GM19463 (cell line): Measurements from ENCODE around the gene AGBL4.
A peak's percentile ranks its signal among the peaks of the same experiment; 100 is the strongest.
"Not testable (repeated sequence)": the region's sequence is repeated elsewhere in the genome, so short reads cannot be mapped to it uniquely, and the experiment has no call there.

Source experiments
- ATAC-seq: cut with Tn5 transposase; IDR thresholded peaks from one replicate; pipeline ENCODE4 v1.9.1; 2021; ENCODE audit warnings: mild to moderate bottlenecking, moderate library complexity; ENCODE audit not compliant: unreplicated experiment

The AGBL4 gene

DNA sequence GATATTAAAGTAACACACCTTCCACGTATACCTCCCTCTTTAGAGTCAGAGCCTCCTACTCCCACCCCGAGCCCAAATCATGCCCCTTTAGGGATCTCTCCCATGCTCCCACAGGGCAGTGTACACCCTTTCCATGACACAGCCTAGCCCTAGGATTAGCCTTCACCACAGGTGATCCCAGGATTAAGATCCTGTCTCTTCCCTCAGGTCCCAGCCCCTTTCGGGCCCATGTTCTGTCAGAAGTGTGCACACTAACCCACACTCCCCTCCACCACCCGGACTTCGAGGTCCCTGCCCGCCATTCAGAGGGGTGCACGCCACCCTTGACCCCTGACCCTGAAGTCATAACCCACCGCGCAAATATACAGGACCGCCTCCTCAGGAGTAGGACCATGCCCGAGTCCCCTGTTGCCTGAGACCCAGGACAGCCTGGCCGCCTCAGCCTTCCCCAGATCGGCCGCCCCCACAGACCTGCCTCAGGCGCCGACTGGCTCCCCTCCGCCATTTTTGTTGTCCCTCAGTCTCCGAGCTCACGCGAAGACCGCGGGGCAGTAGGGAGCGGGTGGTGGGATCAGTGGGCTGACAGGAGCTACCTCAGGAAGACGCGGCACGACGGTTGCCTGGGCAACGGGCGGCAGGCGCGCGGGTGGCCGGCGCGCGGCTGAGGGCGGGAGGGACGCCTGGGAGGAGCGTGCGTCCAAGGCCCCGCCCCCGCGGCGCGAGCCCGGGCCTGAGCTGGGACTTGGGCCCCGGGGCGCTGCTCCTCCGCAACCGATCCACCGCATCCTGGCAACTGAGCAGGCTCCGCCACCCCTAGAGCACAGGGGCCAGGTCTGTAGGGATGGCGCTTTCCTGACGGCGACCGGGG lies at the start of gene AGBL4:
Gene AGBL4, minus strand, starts transcription at position 663 of the 868 bp plus-strand sequence.
- peak; percentile 71 for ATAC-seq

DNA sequence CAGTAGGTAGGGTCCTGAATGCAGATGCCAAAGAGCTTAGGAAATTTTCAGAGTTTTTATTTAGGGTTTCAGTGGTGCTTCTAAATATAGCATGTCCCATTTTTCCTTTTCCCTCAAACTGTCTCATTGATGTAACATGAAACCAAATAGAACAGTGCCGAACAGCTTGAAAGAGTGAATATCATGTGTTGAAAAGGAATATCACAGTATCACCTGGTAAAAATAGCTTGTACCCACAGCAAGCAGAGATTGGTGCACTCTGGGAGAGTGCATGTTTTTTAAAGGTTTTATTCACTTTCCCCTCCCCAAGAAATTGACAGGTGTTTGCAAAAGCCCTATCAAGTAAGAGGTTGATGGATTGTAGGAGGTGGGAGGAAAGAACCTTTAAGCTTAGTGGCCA lies 43.1 kb upstream of the AGBL4 start:
- ATAC-seq: no peak

DNA sequence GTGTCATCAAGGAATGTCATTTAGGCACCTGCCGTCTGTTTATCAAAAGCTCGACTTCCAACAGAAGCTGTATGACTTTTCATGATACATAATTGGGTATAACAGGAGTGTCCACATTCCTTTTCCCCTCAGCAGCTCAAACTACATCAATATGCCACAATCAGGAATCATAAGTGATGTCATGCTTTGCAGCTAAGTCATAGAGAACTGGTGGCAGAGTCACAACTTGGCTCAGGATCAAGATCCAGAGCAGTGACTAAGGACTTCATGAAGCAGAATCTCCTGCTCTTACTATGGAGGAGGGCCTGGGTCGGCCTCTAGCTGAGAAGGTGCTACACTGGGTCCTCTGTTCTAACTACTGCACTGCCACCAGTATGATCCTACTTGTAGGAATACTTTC lies 36.5 kb upstream of the AGBL4 start:
- ATAC-seq: no peak

DNA sequence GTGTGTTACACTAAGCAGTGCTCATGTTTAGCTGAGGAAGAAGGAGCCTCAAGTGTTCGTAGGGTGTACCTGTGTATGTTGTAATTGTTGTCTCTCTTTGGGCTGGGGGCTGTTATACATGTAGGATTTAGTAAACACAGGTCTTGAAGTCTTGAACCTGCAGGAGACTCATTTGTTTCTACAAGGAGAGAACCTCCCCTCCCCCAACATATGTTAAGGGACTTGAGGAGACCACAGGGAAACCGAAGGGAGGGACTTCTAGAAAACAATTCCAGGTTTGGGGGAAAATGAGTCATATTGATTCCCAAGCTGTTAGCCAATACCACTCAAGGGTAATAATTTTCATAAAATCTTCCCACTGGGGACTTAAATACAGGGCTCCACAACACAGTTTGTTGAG lies 25.0 kb upstream of the AGBL4 start:
- ATAC-seq: no peak

GRCh38 chr1:50047916-50048694 lies 24.4 kb upstream of the AGBL4 start:
- no peak for ATAC-seq

DNA sequence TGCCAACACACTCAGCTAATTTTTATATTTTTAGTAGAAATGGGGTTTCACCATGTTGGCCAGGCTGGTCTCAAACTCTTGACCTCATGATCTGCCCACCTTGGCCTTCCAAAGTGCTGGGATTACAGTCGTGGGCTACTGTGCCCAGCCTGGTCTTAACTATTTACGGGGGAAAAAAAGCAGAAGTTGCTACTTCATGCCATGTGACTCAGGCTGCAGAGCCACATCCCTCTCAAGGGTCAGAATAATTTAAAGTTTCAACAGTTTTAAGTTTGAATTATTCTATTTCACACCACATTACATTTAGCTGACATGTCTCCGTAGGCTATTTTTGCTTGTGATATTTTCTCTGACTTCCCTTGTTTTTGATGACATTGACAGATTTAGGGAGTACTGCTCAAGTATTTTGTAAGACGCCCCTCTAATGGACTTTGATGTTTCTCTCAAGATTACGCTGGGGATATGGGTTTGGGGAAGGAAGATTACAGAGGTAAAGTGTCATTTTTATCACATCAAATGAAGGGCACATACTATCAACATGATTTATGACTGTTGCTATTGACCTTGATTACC lies 14.6 kb upstream of the AGBL4 start:
- no peak for ATAC-seq

DNA sequence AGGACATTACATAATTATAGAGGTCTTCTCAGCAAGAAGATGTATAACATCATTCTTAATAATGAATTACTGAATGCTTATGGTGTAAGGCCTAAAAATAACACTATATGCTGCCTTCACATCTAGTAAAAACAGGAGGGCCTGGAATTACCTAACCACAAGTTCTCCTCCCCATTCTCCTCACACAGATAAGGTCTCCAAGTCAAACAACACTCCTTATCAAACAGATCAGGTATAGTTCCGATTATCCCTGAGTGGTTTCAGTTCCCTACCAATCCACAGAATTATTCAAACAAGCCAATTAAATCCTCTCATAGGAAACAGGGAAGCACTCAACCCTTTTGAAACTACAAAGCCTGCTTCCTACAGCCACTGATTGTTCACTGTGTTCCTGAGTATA lies 4.0 kb upstream of the AGBL4 start:
- ATAC-seq: no peak

GRCh38 chr1:49995734-49996133 lies 28.0 kb downstream of the AGBL4 start:
- no peak for ATAC-seq

DNA sequence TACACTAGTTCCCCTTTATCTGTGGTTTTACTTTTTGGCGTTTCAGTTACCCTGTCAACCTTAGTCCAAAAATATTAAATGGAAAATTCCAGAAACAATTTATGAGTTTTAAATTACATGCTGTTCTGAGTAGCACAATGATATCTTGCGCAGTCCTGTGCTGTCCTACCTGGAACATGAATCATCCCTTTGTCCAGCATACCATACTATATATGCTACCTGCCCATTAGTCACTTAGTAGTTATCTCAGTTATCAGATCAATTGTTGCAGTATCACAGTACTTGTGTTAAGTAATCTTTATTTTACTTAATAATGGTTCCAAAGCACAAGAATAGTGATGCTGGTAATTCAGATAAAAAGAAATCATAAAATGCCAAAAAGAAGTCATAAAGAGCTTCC lies 52.7 kb downstream of the AGBL4 start:
- ATAC-seq: no peak

- ATAC-seq: no peak
These were observed 72.4 kb downstream of the AGBL4 start for GRCh38 chr1:49951385-49951784.

DNA sequence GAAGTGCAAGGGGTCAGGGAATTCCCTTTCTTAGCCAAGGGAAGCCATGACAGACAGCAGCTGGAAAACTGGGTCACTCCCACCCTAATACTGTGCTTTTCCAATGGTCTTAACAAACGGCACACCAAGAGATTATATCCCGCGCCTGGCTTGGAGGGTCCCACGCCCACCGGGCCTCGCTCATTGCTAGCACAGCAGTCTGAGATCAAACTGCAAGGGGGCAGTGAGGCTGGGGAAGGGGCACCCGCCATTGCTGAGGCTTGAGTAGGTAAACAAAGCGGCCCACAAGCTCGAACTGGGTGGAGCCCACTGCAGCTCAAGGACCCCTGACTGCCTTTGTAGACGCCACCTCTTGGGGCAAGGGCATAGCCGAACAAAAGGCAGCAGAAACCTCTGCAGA lies 108.5 kb downstream of the AGBL4 start:
- ATAC-seq: not testable (repeated sequence)

GRCh38 chr1:49906365-49906764 lies 117.4 kb downstream of the AGBL4 start:
- no peak for ATAC-seq

DNA sequence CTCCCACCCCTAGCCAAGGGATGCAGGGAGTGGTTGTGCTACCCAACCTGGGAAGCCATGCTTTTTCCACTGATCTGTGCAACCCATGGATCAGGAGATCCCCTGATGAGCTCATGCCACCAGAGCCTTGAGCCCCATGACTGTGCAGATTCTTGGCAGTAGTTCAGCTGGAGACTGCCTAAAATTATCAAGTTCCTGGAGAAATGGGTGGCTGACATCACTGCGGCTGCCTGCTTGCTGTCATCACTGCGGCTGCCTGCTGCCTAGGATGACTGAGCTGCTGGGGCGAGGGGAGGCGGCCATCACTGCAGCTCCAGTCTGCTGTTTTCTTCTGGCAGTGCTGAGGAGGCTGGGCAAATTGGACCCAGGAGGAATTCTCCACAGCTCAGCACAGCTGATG lies 159.2 kb downstream of the AGBL4 start:
- no peak for ATAC-seq

GRCh38 chr1:49854741-49855140 lies 169.0 kb downstream of the AGBL4 start:
- no peak for ATAC-seq

DNA sequence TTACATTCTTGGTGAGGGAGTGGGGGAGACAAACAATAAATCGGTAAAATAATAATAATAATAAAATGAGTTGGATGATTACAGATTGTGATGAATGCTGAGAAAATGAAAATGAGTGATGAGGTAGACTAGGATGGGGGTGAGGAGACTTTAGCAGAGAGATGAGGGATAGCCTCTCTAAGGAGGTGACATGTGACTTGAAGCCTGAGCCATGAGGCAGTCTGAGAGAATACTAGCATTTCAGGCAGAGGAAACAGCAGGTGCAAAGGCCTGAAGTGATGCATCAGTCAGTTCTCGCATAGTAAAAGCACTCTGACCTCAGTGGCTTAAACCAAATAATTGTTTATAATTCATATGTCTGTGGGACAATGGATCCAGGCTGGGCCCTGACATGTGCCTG lies 181.2 kb downstream of the AGBL4 start:
- no peak for ATAC-seq

- no peak for ATAC-seq
These were observed 182.0 kb downstream of the AGBL4 start for GRCh38 chr1:49841767-49842166.

- no peak for ATAC-seq
These were observed 199.5 kb downstream of the AGBL4 start for GRCh38 chr1:49824261-49824660.

DNA sequence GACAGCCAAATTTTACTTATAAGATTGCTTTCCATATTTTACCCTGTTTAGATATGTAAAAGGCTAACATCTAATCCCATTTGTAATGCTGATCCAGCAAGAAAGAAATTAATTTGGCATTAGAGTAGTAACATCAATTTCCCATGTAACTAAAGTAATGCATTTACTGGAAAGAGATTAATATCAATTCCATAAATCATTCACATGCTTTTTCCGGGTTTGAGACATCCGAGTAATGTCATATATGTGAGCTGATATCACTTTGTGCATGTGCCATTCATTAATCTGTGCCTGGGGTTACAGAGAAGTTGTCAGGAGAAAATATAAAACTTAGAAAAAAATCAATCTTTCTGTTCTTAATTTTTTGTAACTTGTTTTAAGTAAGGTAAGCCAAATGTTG lies 206.1 kb downstream of the AGBL4 start:
- no peak for ATAC-seq

GRCh38 chr1:49787013-49787412 lies 236.7 kb downstream of the AGBL4 start:
- ATAC-seq: not testable (repeated sequence)

DNA sequence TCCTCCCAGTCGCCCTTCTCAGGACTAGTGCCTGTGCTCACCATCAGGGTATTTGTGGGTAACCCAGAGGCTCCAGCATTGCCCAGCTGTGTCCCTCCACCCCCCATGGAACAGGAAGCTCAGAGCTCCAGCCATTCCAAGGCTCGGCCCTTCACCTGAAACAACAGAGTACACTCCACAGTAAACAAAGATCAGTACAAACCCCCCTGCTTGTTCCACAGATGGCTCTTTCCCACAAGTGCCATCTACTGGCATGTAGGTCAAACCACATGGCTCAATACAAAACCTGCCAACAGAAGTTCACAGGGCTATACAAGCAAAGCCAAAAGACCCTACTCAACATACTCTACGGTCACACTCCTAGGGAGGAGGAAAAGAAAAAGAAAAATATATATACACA lies 258.7 kb downstream of the AGBL4 start:
- ATAC-seq: no peak

GRCh38 chr1:49738118-49738517 lies 285.6 kb downstream of the AGBL4 start:
- not testable (repeated sequence) for ATAC-seq

GRCh38 chr1:49728377-49728776 lies 295.4 kb downstream of the AGBL4 start:
- ATAC-seq: no peak
